Peyer's patch (tissue), 4 donors: ENCODE results near the gene OMA1.

Experiments used
- POLR2A ChIP-seq, 2 donors: fragments of 450-650 bp; IDR thresholded peaks; one replicate each; pipeline ENCODE4 v1.5.1; 2017; ENCODE audit warnings: antibody characterized with exemption in 2 of 2, mild to moderate bottlenecking in 2 of 2, moderate library complexity in 2 of 2
- TF ChIP-seq, protein P1 (sequence below), 6 experiments: fragments of 450-650 bp in 4 of 6; fragments of 200-600 bp in 2 of 6; sonication (generic) in 1 of 6; IDR thresholded peaks; one replicate each; pipeline ENCODE4 v1.5.1; 2017 to 2019; ENCODE audit warnings: antibody characterized with exemption in 6 of 6, mild to moderate bottlenecking in 3 of 6, moderate library complexity in 1 of 6

- TF ChIP-seq, protein P1, sequence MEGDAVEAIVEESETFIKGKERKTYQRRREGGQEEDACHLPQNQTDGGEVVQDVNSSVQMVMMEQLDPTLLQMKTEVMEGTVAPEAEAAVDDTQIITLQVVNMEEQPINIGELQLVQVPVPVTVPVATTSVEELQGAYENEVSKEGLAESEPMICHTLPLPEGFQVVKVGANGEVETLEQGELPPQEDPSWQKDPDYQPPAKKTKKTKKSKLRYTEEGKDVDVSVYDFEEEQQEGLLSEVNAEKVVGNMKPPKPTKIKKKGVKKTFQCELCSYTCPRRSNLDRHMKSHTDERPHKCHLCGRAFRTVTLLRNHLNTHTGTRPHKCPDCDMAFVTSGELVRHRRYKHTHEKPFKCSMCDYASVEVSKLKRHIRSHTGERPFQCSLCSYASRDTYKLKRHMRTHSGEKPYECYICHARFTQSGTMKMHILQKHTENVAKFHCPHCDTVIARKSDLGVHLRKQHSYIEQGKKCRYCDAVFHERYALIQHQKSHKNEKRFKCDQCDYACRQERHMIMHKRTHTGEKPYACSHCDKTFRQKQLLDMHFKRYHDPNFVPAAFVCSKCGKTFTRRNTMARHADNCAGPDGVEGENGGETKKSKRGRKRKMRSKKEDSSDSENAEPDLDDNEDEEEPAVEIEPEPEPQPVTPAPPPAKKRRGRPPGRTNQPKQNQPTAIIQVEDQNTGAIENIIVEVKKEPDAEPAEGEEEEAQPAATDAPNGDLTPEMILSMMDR (IDR thresholded peaks at IDR 0.05): no peak
- no peak for TF ChIP-seq POLR2A (IDR thresholded peaks at IDR 0.05)
Measured at GRCh38 chr1:58468612-58469011, 77.9 kb downstream of the OMA1 start.
